Naive thymus-derived CD4-positive, alpha-beta T cell (primary cell): ENCODE data around the gene TRIO. TPM values are rescaled to one million over a fixed set of nuclear protein-coding genes. Genes with fewer than 3 reads are reported as not detected.

Experiments
- ATAC-seq: fragments of 150-1000 bp; cut with Tn5 transposase; 2 replicates; pipeline ENCODE4 v1.10.0; 2021; ENCODE audit warnings: mild to moderate bottlenecking, moderate library complexity
- CTCF ChIA-PET: fragments of 350-600 bp; sonication (Branson Sonifier 250); formaldehyde crosslinking; loops from one replicate; lab custom pipeline; 2021; ENCODE audit warnings: antibody characterized with exemption; lab: Charles Lee
- POLR2A ChIA-PET: fragments of 350-600 bp; sonication (Branson Sonifier 250); formaldehyde crosslinking; loops from one replicate; lab custom pipeline; 2021; ENCODE audit warnings: antibody characterized with exemption, inconsistent platforms; lab: Charles Lee
- DNase-seq, 9 donors: peaks; one replicate each; pipeline versions ENCODE4 v3.0.0 to v3.0.0-alpha.2; 2020 to 2022; ENCODE audit warnings: mixed read lengths in 1 of 9
- H3K27ac ChIP-seq: one replicate; pipeline ENCODE4 v1.7.0; 2013; ENCODE audit warnings: mild to moderate bottlenecking, low read depth, low read length, moderate library complexity
- H3K27me3 ChIP-seq, 2 donors: one replicate each; pipeline ENCODE4 v1.7.0; 2013; ENCODE audit warnings: low read length in 2 of 2, mild to moderate bottlenecking in 2 of 2, moderate library complexity in 2 of 2; ENCODE audit not compliant: control insufficient read depth in 2 of 2, insufficient read depth in 2 of 2
- H3K36me3 ChIP-seq, 3 experiments: 1 replicate in 2 of 3; 2 replicates in 1 of 3; pipeline ENCODE4 v1.7.0; 2013; ENCODE audit warnings: low read length in 3 of 3, mild to moderate bottlenecking in 3 of 3, moderate library complexity in 1 of 3; ENCODE audit not compliant: insufficient read depth in 3 of 3, control insufficient read depth in 2 of 3
- H3K4me1 ChIP-seq, 2 donors: one replicate each; pipeline ENCODE4 v1.7.0; 2013; ENCODE audit warnings: low read length in 2 of 2, mild to moderate bottlenecking in 2 of 2, moderate library complexity in 1 of 2; ENCODE audit not compliant: control insufficient read depth in 2 of 2, insufficient read depth in 2 of 2
- H3K4me3 ChIP-seq: 2 replicates; pipeline ENCODE4 v1.7.0; 2013; ENCODE audit warnings: mild to moderate bottlenecking, low read length
- H3K9me3 ChIP-seq, 3 experiments: 1 replicate in 2 of 3; 2 replicates in 1 of 3; pipeline ENCODE4 v1.7.0; 2013; ENCODE audit warnings: low read length in 3 of 3; ENCODE audit not compliant: control insufficient read depth in 2 of 3
- H3K27ac Mint-ChIP-seq, 9 donors: one replicate each; pipeline ENCODE4 v1.8.0; 2020 to 2022; ENCODE audit warnings: mixed read lengths in 9 of 9, mild to moderate bottlenecking in 8 of 9, moderate library complexity in 5 of 9, inconsistent platforms in 2 of 9
- H3K27me3 Mint-ChIP-seq, 5 donors: one replicate each; pipeline ENCODE4 v1.8.0; 2021 to 2022; ENCODE audit warnings: mixed read lengths in 5 of 5, mild to moderate bottlenecking in 1 of 5
- H3K36me3 Mint-ChIP-seq, 5 donors: one replicate each; pipeline ENCODE4 v1.8.0; 2020 to 2022; ENCODE audit warnings: mixed read lengths in 5 of 5, mild to moderate bottlenecking in 3 of 5, inconsistent platforms in 1 of 5
- H3K4me1 Mint-ChIP-seq, 7 donors: one replicate each; pipeline ENCODE4 v1.8.0; 2020 to 2022; ENCODE audit warnings: mixed read lengths in 7 of 7, mild to moderate bottlenecking in 3 of 7, inconsistent platforms in 1 of 7
- H3K4me3 Mint-ChIP-seq, 10 donors: one replicate each; pipeline ENCODE4 v1.8.0; 2020 to 2022; ENCODE audit warnings: mild to moderate bottlenecking in 10 of 10, mixed read lengths in 10 of 10, moderate library complexity in 6 of 10, inconsistent platforms in 2 of 10
- H3K9me3 Mint-ChIP-seq, 11 donors: one replicate each; pipeline ENCODE4 v1.8.0; 2020 to 2022; ENCODE audit warnings: mixed read lengths in 11 of 11, mild to moderate bottlenecking in 4 of 11, inconsistent platforms in 1 of 11, moderate library complexity in 1 of 11
- intact Hi-C, 2 donors: fragments of 100-400 bp; cut with micrococcal nuclease; formaldehyde crosslinking; loops; one replicate each; pipeline ENCODE4 v1.15.1; 2023
- polyA plus RNA-seq, 2 donors: library from polyadenylated mRNA; unstranded; fragments of 300-500 nt; fragmentation: Illumina TruSeq; gene quantifications; one replicate each; pipeline ENCODE4 v1.2.3, GENCODE V29; 2021
- total RNA-seq, 6 experiments: library from RNA in 5 of 6; stranded (reverse) in 5 of 6; gene quantifications; 1 replicate in 5 of 6; 2 replicates in 1 of 6; pipeline ENCODE4 v1.2.3 and lab custom pipeline; 2021 to 2026

Gene TRIO
- total and polyA plus RNA-seq, 7 experiments from 2014 or later = 0.16 to 45.9 (median 5.7) TPM

- no peak overlapping the region for H3K4me3 ChIP-seq
- CTCF ChIA-PET = no interaction called here
- intact Hi-C loops = no loop called here
- Mint-ChIP-seq H3K4me1 (peaks cover 0 to 7% (median 0%) of the 10 kb centered on the region in 7 donors), H3K27me3 (peaks cover 0 to 14% (median 0%) of the 10 kb centered on the region in 5 donors), H3K9me3 (no peaks in the 10 kb centered on the region), H3K36me3 (peaks cover 0 to 1% (median 0%) of the 10 kb centered on the region in 5 donors), H3K27ac (no peak overlapping the region), H3K4me3 (no peak overlapping the region)
- ATAC-seq = no peak
- no peak for DNase-seq
- H3K9me3 ChIP-seq = no peaks in the 10 kb centered on the region
- H3K27ac ChIP-seq = no peak overlapping the region
- H3K4me1 ChIP-seq = no peaks in the 10 kb centered on the region
- POLR2A ChIA-PET = no interaction called here
- H3K36me3 ChIP-seq = no peaks in the 10 kb centered on the region
- H3K27me3 ChIP-seq = peaks cover 0 to 3% of the 10 kb centered on the region in 2 donors
These were observed 231.0 kb downstream of the TRIO start for GRCh38 chr5:14374100-14374499.

GRCh38 chr5:14376789-14377188, 233.6 kb downstream of the TRIO start:
- Histone ChIP-seq H3K27ac (no peak overlapping the region), H3K9me3 (no peaks in the 10 kb centered on the region), H3K4me3 (no peak overlapping the region), H3K4me1 (no peaks in the 10 kb centered on the region), H3K36me3 (no peaks in the 10 kb centered on the region), H3K27me3 (peaks cover 0 to 3% of the 10 kb centered on the region in 2 donors)
- H3K9me3 Mint-ChIP-seq = no peaks in the 10 kb centered on the region
- CTCF ChIA-PET = interaction anchor here (0.6 to 0.7 kb wide), 2 partner anchors 9 to 211 kb away, joined by 3 read pairs; no protein-coding TSS in a partner anchor
- peaks cover 0 to 2% (median 0%) of the 10 kb centered on the region in 7 donors for H3K4me1 Mint-ChIP-seq
- peaks cover 0 to 5% (median 0%) of the 10 kb centered on the region in 5 donors for H3K36me3 Mint-ChIP-seq
- DNase-seq = no peak
- no peak overlapping the region for H3K4me3 Mint-ChIP-seq
- ATAC-seq = no peak
- H3K27me3 Mint-ChIP-seq = peaks cover 0 to 16% (median 4%) of the 10 kb centered on the region in 5 donors
- intact Hi-C loops = no loop called here
- no peak overlapping the region for H3K27ac Mint-ChIP-seq
- POLR2A ChIA-PET = no interaction called here

- no peaks in the 10 kb centered on the region for H3K9me3 Mint-ChIP-seq
- Histone ChIP-seq H3K4me3 (no peak overlapping the region), H3K27ac (no peak overlapping the region), H3K27me3 (peaks cover 0 to 3% of the 10 kb centered on the region in 2 donors), H3K9me3 (no peaks in the 10 kb centered on the region), H3K4me1 (no peaks in the 10 kb centered on the region), H3K36me3 (no peaks in the 10 kb centered on the region)
- H3K4me1 Mint-ChIP-seq = peaks cover 0 to 2% (median 0%) of the 10 kb centered on the region in 7 donors
- no peak overlapping the region for H3K27ac Mint-ChIP-seq
- H3K27me3 Mint-ChIP-seq = peaks cover 0 to 15% (median 6%) of the 10 kb centered on the region in 5 donors
- H3K4me3 Mint-ChIP-seq = no peak overlapping the region
- DNase-seq (no peak), ATAC-seq (no peak)
- intact Hi-C loops = no loop called here
- ChIA-PET CTCF (no interaction called here), POLR2A (no interaction called here)
- peaks cover 0 to 5% (median 0%) of the 10 kb centered on the region in 5 donors for H3K36me3 Mint-ChIP-seq
These were observed 236.8 kb downstream of the TRIO start for GRCh38 chr5:14379739-14380497.

GRCh38 chr5:14380712-14381111, 237.6 kb downstream of the TRIO start:
- Histone ChIP-seq H3K4me1 (no peaks in the 10 kb centered on the region), H3K9me3 (no peaks in the 10 kb centered on the region), H3K27ac (no peak overlapping the region), H3K27me3 (peaks cover 0 to 3% of the 10 kb centered on the region in 2 donors), H3K4me3 (no peak overlapping the region), H3K36me3 (no peaks in the 10 kb centered on the region)
- intact Hi-C loops = no loop called here
- CTCF ChIA-PET = no interaction called here
- Mint-ChIP-seq H3K27me3 (peaks cover 0 to 13% (median 6%) of the 10 kb centered on the region in 5 donors), H3K4me1 (peaks cover 0 to 2% (median 0%) of the 10 kb centered on the region in 7 donors), H3K4me3 (no peak overlapping the region), H3K27ac (no peak overlapping the region), H3K9me3 (no peaks in the 10 kb centered on the region), H3K36me3 (peaks cover 0 to 5% (median 0%) of the 10 kb centered on the region in 5 donors)
- POLR2A ChIA-PET = no interaction called here
- no peak for DNase-seq
- no peak for ATAC-seq

- Mint-ChIP-seq H3K27me3 (peaks cover 0 to 10% (median 8%) of the 10 kb centered on the region in 5 donors), H3K9me3 (no peaks in the 10 kb centered on the region), H3K4me1 (no peaks in the 10 kb centered on the region), H3K27ac (no peak overlapping the region), H3K4me3 (no peak overlapping the region), H3K36me3 (peaks cover 0 to 5% (median 0%) of the 10 kb centered on the region in 5 donors)
- intact Hi-C loops = no loop called here
- ChIA-PET CTCF (interaction anchor here (1.1 kb wide), 1 partner anchor 19 kb away, joined by 4 read pairs; no protein-coding TSS in a partner anchor), POLR2A (no interaction called here)
- Histone ChIP-seq H3K9me3 (no peaks in the 10 kb centered on the region), H3K27ac (no peak overlapping the region), H3K27me3 (peaks cover 0 to 3% of the 10 kb centered on the region in 2 donors), H3K4me1 (no peaks in the 10 kb centered on the region), H3K4me3 (no peak overlapping the region), H3K36me3 (no peaks in the 10 kb centered on the region)
- ATAC-seq (no peak), DNase-seq (no peak)
These were observed 239.5 kb downstream of the TRIO start for GRCh38 chr5:14382640-14383039.

- intact Hi-C loops = no loop called here
- peaks cover 0 to 15% (median 8%) of the 10 kb centered on the region in 5 donors for H3K27me3 Mint-ChIP-seq
- Histone ChIP-seq H3K9me3 (no peaks in the 10 kb centered on the region), H3K4me1 (no peaks in the 10 kb centered on the region), H3K27me3 (no peaks in the 10 kb centered on the region), H3K4me3 (no peak overlapping the region), H3K27ac (no peak overlapping the region), H3K36me3 (no peaks in the 10 kb centered on the region)
- no peak overlapping the region for H3K4me3 Mint-ChIP-seq
- DNase-seq (no peak), ATAC-seq (no peak)
- POLR2A ChIA-PET = no interaction called here
- peaks cover 0 to 5% (median 0%) of the 10 kb centered on the region in 5 donors for H3K36me3 Mint-ChIP-seq
- CTCF ChIA-PET = interaction anchor here (1.1 kb wide), 2 partner anchors 20 to 265 kb away, joined by 4 read pairs; no protein-coding TSS in a partner anchor
- no peak overlapping the region for H3K27ac Mint-ChIP-seq
- H3K4me1 Mint-ChIP-seq = no peaks in the 10 kb centered on the region
- no peaks in the 10 kb centered on the region for H3K9me3 Mint-ChIP-seq
These were observed 240.8 kb downstream of the TRIO start for GRCh38 chr5:14383923-14384322.
